Activated CD4-positive, alpha-beta T cell treated with anti-CD3 and anti-CD28 coated beads for 36 hours (primary cell): ENCODE results near the gene SLC19A1. TPM values are rescaled to one million over a fixed set of nuclear protein-coding genes. Genes with fewer than 3 reads are reported as not detected.
"Not testable (repeated sequence)": the region's sequence is repeated elsewhere in the genome, so short reads cannot be mapped to it uniquely, and the experiment has no call there.

Source experiments
- ATAC-seq: fragments of 200-7000 bp; cut with Tn5 transposase; one replicate; pipeline ENCODE4 v1.10.0; 2021; ENCODE audit warnings: mild to moderate bottlenecking, moderate library complexity
- CTCF ChIA-PET: fragments of 350-600 bp; sonication (Branson Sonifier 250); formaldehyde crosslinking; loops from one replicate; lab custom pipeline; 2021; ENCODE audit warnings: antibody characterized with exemption; lab: Charles Lee
- POLR2A ChIA-PET: fragments of 350-600 bp; sonication (Branson Sonifier 250); formaldehyde crosslinking; loops from one replicate; lab custom pipeline; 2021; ENCODE audit warnings: antibody characterized with exemption, inconsistent platforms; lab: Charles Lee
- DNase-seq: peaks from one replicate; pipeline ENCODE4 v3.0.0-alpha.2; 2020
- H3K27ac Mint-ChIP-seq: one replicate; pipeline ENCODE4 v1.8.0; 2021; ENCODE audit warnings: mixed read lengths
- H3K27me3 Mint-ChIP-seq: one replicate; pipeline ENCODE4 v1.8.0; 2021; ENCODE audit warnings: mixed read lengths
- H3K36me3 Mint-ChIP-seq: one replicate; pipeline ENCODE4 v1.8.0; 2021; ENCODE audit warnings: low read depth, mixed read lengths
- H3K4me1 Mint-ChIP-seq: one replicate; pipeline ENCODE4 v1.8.0; 2021; ENCODE audit warnings: mixed read lengths
- H3K4me3 Mint-ChIP-seq: one replicate; pipeline ENCODE4 v1.8.0; 2021; ENCODE audit warnings: mild to moderate bottlenecking, moderate library complexity, mixed read lengths
- H3K9me3 Mint-ChIP-seq: one replicate; pipeline ENCODE4 v1.8.0; 2021; ENCODE audit warnings: low read depth, mixed read lengths
- intact Hi-C, 2 experiments: fragments of 100-400 bp; cut with DNase I in 1 of 2; cut with micrococcal nuclease in 1 of 2; formaldehyde crosslinking; loops; one replicate each; pipeline versions ENCODE4 v1.14.2 to v1.15.1; 2022 to 2024; cut with DNase I, micrococcal nuclease
- total RNA-seq, 2 experiments: library from RNA; stranded (reverse); gene quantifications; one replicate each; pipeline ENCODE4 v1.2.3, GENCODE V29; 2021

The SLC19A1 gene
- total RNA-seq, 2 experiments from 2014 or later, result 46.1 to 50.0 TPM

- DNase-seq (no peak), ATAC-seq (no peak)
- no peak overlapping the region for H3K27ac Mint-ChIP-seq
- H3K4me3 Mint-ChIP-seq, result no peak overlapping the region
- no peaks in the 10 kb centered on the region for H3K4me1 Mint-ChIP-seq
- peaks cover 2% of the 10 kb centered on the region for H3K27me3 Mint-ChIP-seq
- CTCF ChIA-PET, result interaction anchor here (1.5 kb wide), 1 partner anchor 12 kb away, joined by 3 read pairs; no protein-coding TSS in a partner anchor
- H3K36me3 Mint-ChIP-seq, result no peaks in the 10 kb centered on the region
- POLR2A ChIA-PET, result no interaction called here
- intact Hi-C loops, result no loop called here
- H3K9me3 Mint-ChIP-seq, result no peaks in the 10 kb centered on the region
Measured at GRCh38 chr21:45568383-45568782, 26.1 kb upstream of the SLC19A1 start.

GRCh38 chr21:45564137-45564536, 21.9 kb upstream of the SLC19A1 start:
- H3K9me3 Mint-ChIP-seq, ATAC-seq, POLR2A ChIA-PET, H3K4me1 Mint-ChIP-seq, H3K4me3 Mint-ChIP-seq, H3K27ac Mint-ChIP-seq, intact Hi-C loops, H3K27me3 Mint-ChIP-seq, H3K36me3 Mint-ChIP-seq, DNase-seq: not testable (repeated sequence)
- CTCF ChIA-PET, result interaction anchor here (1.2 to 1.4 kb wide), 2 partner anchors 11 to 16 kb away, joined by 3 to 4 read pairs; no protein-coding TSS in a partner anchor

GRCh38 chr21:45562965-45563364, 20.7 kb upstream of the SLC19A1 start:
- no peak for ATAC-seq
- Mint-ChIP-seq H3K4me3 (no peak overlapping the region), H3K36me3 (no peaks in the 10 kb centered on the region), H3K9me3 (no peaks in the 10 kb centered on the region), H3K27me3 (peaks cover 9% of the 10 kb centered on the region), H3K4me1 (no peaks in the 10 kb centered on the region), H3K27ac (no peak overlapping the region)
- ChIA-PET POLR2A (no interaction called here), CTCF (interaction anchor here (0.7 kb wide), 1 partner anchor 12 kb away, joined by 5 read pairs; no protein-coding TSS in a partner anchor)
- intact Hi-C loops, result no loop called here
- no peak for DNase-seq

- ATAC-seq, result no peak
- intact Hi-C loops, result no loop called here
- no peak overlapping the region for H3K4me3 Mint-ChIP-seq
- no peaks in the 10 kb centered on the region for H3K4me1 Mint-ChIP-seq
- no peaks in the 10 kb centered on the region for H3K36me3 Mint-ChIP-seq
- H3K27ac Mint-ChIP-seq, result no peak overlapping the region
- POLR2A ChIA-PET, result interaction anchor here (0.6 kb wide), 1 partner anchor 11 kb away, joined by 5 read pairs; no protein-coding TSS in a partner anchor
- H3K9me3 Mint-ChIP-seq, result no peaks in the 10 kb centered on the region
- no peak for DNase-seq
- CTCF ChIA-PET, result interaction anchor here (0.6 to 1.0 kb wide), 2 partner anchors 14 to 466 kb away, joined by 3 to 4 read pairs; no protein-coding TSS in a partner anchor
- H3K27me3 Mint-ChIP-seq, result peaks cover 9% of the 10 kb centered on the region
Measured at GRCh38 chr21:45562402-45562801, 20.2 kb upstream of the SLC19A1 start.

- H3K4me3 Mint-ChIP-seq, intact Hi-C loops, H3K27me3 Mint-ChIP-seq, ATAC-seq, H3K9me3 Mint-ChIP-seq, DNase-seq, CTCF ChIA-PET, H3K36me3 Mint-ChIP-seq, H3K27ac Mint-ChIP-seq, POLR2A ChIA-PET, H3K4me1 Mint-ChIP-seq: not testable (repeated sequence)
Measured at GRCh38 chr21:45561241-45561640, 19.0 kb upstream of the SLC19A1 start.

GRCh38 chr21:45560106-45561021, 18.1 kb upstream of the SLC19A1 start:
- Mint-ChIP-seq H3K36me3 (no peaks in the 10 kb centered on the region), H3K9me3 (no peaks in the 10 kb centered on the region), H3K27ac (no peak overlapping the region), H3K4me1 (peaks cover 2% of the 10 kb centered on the region), H3K4me3 (no peak overlapping the region), H3K27me3 (peaks cover 7% of the 10 kb centered on the region)
- intact Hi-C loops, result no loop called here
- ATAC-seq, result no peak
- ChIA-PET POLR2A (no interaction called here), CTCF (interaction anchor here (0.7 kb wide), 1 partner anchor 173 kb away, joined by 3 read pairs; no protein-coding TSS in a partner anchor)
- DNase-seq, result no peak

- DNase-seq (no peak), ATAC-seq (no peak)
- Mint-ChIP-seq H3K4me1 (peaks cover 4% of the 10 kb centered on the region), H3K4me3 (no peak overlapping the region), H3K36me3 (peaks cover 3% of the 10 kb centered on the region), H3K27ac (no peak overlapping the region), H3K27me3 (peaks cover 7% of the 10 kb centered on the region), H3K9me3 (no peaks in the 10 kb centered on the region)
- CTCF ChIA-PET, result interaction anchor here (0.7 to 0.8 kb wide), 2 partner anchors 174 to 322 kb away, joined by 3 read pairs; no protein-coding TSS in a partner anchor
- intact Hi-C loops, result loop anchor here in 1 of 2 experiments (10.0 kb wide), 1 partner anchor 85 kb away; the partner anchor contains the start of gene PCBP3
- POLR2A ChIA-PET, result no interaction called here
Measured at GRCh38 chr21:45559216-45560105, 17.2 kb upstream of the SLC19A1 start.

- ChIA-PET POLR2A (no interaction called here), CTCF (interaction anchor here (1.0 kb wide), 1 partner anchor 38 kb away, joined by 4 read pairs; no protein-coding TSS in a partner anchor)
- ATAC-seq, result no peak
- H3K27me3 Mint-ChIP-seq, result peaks cover 7% of the 10 kb centered on the region
- peak; percentile 6 for DNase-seq
- intact Hi-C loops, result loop anchor here in 1 of 2 experiments (10.0 kb wide), 1 partner anchor 87 kb away; the partner anchor contains the start of gene PCBP3
- no peak overlapping the region for H3K4me3 Mint-ChIP-seq
- H3K36me3 Mint-ChIP-seq, result peaks cover 3% of the 10 kb centered on the region
- H3K4me1 Mint-ChIP-seq, result peaks cover 5% of the 10 kb centered on the region
- H3K27ac Mint-ChIP-seq, result no peak overlapping the region
- no peaks in the 10 kb centered on the region for H3K9me3 Mint-ChIP-seq
Measured at GRCh38 chr21:45558044-45558721, 15.9 kb upstream of the SLC19A1 start.

- POLR2A ChIA-PET, result no interaction called here
- Mint-ChIP-seq H3K36me3 (peaks cover 3% of the 10 kb centered on the region), H3K27me3 (peaks cover 4% of the 10 kb centered on the region), H3K27ac (no peak overlapping the region), H3K9me3 (no peaks in the 10 kb centered on the region), H3K4me3 (no peak overlapping the region), H3K4me1 (peaks cover 10% of the 10 kb centered on the region)
- ATAC-seq, result no peak
- CTCF ChIA-PET, result interaction anchor here (1.0 kb wide), 1 partner anchor 39 kb away, joined by 4 read pairs; no protein-coding TSS in a partner anchor
- DNase-seq, result peak; percentile 4
- intact Hi-C loops, result loop anchor here in 1 of 2 experiments (10.0 kb wide), 1 partner anchor 87 kb away; the partner anchor contains the start of gene PCBP3
Measured at GRCh38 chr21:45557616-45558043, 15.4 kb upstream of the SLC19A1 start.
